Measurements from ENCODE around the gene MED27. TPM values are rescaled to one million over a fixed set of nuclear protein-coding genes. Genes with fewer than 3 reads are reported as not detected.
"Not testable (repeated sequence)": the region's sequence is repeated elsewhere in the genome, so short reads cannot be mapped to it uniquely, and the experiment has no call there.

MED27 gene
- total RNA-seq, 2 experiments from 2014 or later: 22.6 to 23.4 TPM

DNA sequence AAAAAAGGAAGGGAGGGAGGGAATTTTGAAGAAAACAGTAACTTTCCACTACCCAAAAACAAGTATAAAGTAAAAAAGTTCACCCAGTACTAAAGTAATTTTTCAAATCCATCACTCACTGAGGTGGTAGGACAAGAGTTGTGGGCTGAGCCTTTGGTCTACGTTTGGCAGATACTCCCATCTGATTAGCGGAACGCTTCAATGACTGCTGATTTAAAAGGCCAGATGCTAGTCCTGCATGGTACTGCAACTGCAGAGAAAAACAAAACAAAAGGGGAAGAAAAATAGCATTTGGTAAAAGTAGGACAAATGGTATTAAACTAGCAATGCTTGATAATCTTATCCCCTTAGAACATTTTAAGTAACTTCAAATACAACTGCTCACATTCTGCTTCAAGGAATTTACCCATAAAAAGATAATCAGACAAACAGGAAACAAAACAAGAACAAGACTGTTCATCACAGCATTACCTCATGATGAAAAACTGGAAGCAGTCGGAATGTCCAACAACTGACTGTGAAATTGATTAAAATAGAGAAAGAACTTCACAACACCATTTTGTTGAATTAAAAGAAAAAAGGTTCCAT lies 65.4 kb downstream of the MED27 start:
- Mint-ChIP-seq H3K27me3 (no peaks in the 10 kb centered on the region), H3K4me3 (no peak overlapping the region), H3K27ac (no peak overlapping the region), H3K4me1 (no peaks in the 10 kb centered on the region), H3K36me3 (ENCODE audit: low read depth) (peaks cover 17% of the 10 kb centered on the region), H3K9me3 (no peaks in the 10 kb centered on the region)
- CTCF ChIA-PET: no interaction called here
- no peak for DNase-seq
- POLR2A ChIA-PET: no interaction called here

DNA sequence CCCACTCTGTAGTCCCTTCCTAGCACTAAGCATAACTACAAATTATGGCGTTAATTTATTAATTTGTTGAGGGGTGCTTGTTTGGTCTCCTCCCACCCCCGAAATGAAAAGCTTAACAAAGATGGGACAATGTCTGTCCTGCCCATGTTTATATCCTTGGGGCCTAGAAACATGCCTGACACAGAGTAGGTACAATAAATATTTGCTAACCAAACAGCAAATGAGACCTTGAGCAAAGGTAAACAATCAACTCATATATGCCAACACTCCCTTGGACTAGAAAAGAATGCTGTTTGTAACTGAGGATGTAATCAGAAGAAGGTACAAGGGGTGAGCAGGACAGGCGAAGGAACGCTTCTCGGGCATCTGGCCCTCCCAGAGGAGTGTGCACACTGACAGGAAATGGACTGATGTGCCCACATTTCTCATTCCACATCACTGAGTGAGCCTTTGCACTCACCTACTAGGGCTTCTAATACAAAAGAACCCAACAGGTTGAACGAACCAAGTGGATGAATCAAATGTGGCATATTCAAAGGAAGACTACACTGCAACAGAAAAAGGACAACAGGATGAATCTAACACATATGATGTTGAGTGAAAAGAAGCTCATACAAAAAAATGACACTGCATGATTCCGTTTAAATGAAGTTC lies 66.8 kb downstream of the MED27 start:
- H3K27me3 Mint-ChIP-seq: no peaks in the 10 kb centered on the region
- H3K27ac Mint-ChIP-seq: no peak overlapping the region
- H3K4me3 Mint-ChIP-seq: no peak overlapping the region
- CTCF ChIA-PET: no interaction called here
- POLR2A ChIA-PET: no interaction called here
- no peaks in the 10 kb centered on the region for H3K9me3 Mint-ChIP-seq
- H3K36me3 Mint-ChIP-seq (ENCODE audit: low read depth): peaks cover 22% of the 10 kb centered on the region
- no peak for DNase-seq
- peaks cover 9% of the 10 kb centered on the region for H3K4me1 Mint-ChIP-seq

DNA sequence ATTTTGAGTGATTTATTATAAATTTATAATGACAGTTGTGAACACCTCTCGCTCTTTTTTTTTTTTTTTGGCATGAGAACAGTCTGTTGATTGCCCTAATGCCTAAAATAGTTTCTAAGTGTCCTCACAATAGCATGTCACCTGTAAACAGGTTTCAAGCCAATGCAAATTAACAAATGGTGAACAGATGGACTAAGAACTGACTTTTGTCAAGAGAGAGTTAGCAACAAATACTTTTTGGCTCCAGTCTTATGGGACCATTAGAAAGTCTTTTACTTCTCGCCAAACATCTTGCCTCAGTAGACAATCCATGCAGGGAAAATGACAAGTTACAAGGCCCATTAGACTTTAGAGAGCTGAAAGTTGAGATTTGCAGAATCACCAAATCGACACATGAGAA lies 67.8 kb downstream of the MED27 start:
- Mint-ChIP-seq H3K36me3 (ENCODE audit: low read depth) (peaks cover 27% of the 10 kb centered on the region), H3K9me3 (no peaks in the 10 kb centered on the region), H3K27me3 (no peaks in the 10 kb centered on the region), H3K4me3 (no peak overlapping the region), H3K4me1 (peaks cover 18% of the 10 kb centered on the region), H3K27ac (no peak overlapping the region)
- DNase-seq: no peak
- ChIA-PET POLR2A (no interaction called here), CTCF (no interaction called here)

DNA sequence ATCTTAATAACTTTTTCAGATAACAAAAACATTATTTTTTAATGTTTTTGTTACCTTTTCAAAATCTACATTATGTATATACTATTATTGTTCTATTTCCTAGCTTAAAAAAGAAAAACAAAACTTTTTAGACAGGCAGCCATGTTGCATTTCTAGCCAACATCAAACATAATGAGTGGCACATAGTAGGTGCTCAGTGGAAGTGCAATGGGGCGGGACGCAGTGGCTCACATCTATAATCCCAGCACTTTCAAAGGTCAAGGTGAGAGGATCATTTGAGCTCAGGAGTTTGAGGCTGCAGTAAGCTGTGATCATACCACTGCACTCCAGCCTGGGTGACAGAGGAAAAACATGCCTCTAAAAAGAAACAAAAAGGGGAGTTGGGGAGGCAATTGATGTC lies 68.4 kb downstream of the MED27 start:
- no peaks in the 10 kb centered on the region for H3K9me3 Mint-ChIP-seq
- H3K36me3 Mint-ChIP-seq (ENCODE audit: low read depth): peaks cover 27% of the 10 kb centered on the region
- no peaks in the 10 kb centered on the region for H3K27me3 Mint-ChIP-seq
- DNase-seq: no peak
- H3K4me1 Mint-ChIP-seq: peaks cover 24% of the 10 kb centered on the region
- ChIA-PET POLR2A (no interaction called here), CTCF (no interaction called here)
- H3K27ac Mint-ChIP-seq: no peak overlapping the region
- H3K4me3 Mint-ChIP-seq: no peak overlapping the region

DNA sequence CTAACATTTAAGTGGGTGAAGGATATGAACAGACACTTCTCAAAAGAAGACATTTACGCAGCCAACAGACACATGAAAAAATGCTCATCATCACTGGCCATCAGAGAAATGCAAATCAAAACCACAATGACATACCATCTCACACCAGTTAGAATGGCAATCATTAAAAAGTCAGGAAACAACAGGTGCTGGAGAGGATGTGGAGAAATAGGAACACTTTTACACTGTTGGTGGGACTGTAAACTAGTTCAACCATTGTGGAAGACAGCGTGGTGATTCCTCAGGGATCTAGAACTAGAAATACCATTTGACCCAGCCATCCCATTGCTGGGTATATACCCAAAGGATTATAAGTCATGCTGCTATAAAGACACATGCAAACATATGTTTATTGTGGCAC lies 69.5 kb downstream of the MED27 start:
- H3K27me3 Mint-ChIP-seq, H3K4me3 Mint-ChIP-seq, DNase-seq, H3K9me3 Mint-ChIP-seq, H3K27ac Mint-ChIP-seq, CTCF ChIA-PET, POLR2A ChIA-PET: not testable (repeated sequence)
- Mint-ChIP-seq H3K4me1 (peaks cover 29% of the 10 kb centered on the region), H3K36me3 (ENCODE audit: low read depth) (peaks cover 27% of the 10 kb centered on the region)

DNA sequence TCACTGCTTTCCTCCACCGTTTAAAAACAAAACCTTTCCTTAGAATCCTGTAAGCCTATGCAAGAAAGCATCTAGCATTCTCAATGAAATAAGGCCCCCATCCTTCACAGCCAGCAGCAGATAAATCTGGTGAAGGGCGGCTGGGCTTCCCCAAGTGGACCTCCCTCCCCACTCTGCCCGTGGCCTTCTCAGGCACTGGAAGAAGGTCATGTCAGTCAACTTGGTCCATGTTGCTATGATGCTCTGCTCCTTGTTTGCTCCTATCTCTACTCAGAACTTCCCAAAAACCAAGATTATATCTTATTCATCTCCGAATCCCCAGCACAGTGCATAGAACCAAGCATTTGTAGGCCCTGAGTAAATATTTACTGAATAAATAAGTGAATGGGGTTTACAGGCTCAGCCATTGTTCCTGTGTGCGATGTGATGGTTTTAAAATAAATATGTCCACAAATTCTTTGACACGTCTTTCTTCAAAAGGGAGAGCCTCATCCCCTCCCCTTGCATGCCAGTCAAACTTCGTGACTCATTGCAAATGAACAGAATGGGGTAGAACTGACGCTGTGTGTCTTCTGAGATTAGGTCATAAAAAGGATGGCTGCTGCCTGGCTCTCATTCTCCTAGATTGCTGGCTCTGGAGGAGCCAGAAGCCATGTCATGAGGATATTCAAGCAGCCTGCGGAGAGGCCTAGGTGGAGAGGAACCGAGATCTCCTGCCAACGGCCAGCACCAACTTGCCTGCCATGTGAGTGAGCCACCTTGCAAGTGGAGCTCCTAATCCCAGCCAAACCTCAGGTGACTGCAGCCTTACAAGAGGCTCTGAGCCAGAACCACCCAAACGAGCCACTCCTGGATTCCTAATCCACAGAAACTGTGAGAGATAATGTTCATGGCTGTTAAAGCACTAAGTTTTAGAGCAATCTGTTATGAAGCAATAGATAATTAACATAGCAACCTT lies 70.5 kb downstream of the MED27 start:
- Mint-ChIP-seq H3K36me3 (ENCODE audit: low read depth) (peaks cover 27% of the 10 kb centered on the region), H3K27me3 (peaks cover 7% of the 10 kb centered on the region), H3K9me3 (no peaks in the 10 kb centered on the region), H3K4me3 (no peak overlapping the region), H3K4me1 (peaks cover 38% of the 10 kb centered on the region), H3K27ac (no peak overlapping the region)
- ChIA-PET CTCF (interaction anchor here (1.6 kb wide), 1 partner anchor 246 kb away, joined by 5 read pairs; no protein-coding TSS in a partner anchor), POLR2A (no interaction called here)
- DNase-seq: no peak

DNA sequence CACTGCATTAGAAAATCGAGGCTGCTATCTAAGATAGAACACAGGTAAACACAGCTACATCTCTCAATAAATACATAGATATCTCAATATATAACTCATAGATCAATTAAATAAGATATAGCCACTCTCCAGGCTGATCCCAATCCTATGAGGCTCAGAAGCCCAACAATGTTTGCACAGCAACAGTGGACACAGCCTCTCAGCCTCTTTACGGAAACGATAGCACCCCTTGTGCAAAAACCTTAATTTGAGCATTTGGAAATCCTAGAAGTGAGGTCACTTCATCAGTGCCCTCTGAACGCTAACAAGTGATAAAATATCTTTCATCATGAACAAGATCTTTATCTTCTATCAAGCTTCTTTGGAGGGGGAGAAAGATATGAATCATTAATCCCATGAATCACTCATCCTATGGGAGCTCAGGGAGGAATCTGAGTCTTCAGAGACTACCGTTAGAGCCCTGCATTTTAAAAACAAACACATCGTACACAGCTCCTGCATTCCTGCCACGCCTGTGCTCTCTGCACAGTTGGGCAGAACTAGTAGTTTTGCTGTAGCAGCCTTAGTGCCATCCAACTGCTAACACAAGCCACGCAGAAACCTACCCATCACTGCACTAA lies 71.4 kb downstream of the MED27 start:
- ChIA-PET POLR2A (interaction anchor here (2.0 kb wide), 1 partner anchor 8 kb away, joined by 6 read pairs; no protein-coding TSS in a partner anchor), CTCF (interaction anchor here (1.3 to 1.6 kb wide), 2 partner anchors 228 to 246 kb away, joined by 4 to 5 read pairs; no protein-coding TSS in a partner anchor)
- Mint-ChIP-seq H3K27me3 (peaks cover 7% of the 10 kb centered on the region), H3K4me1 (peaks cover 45% of the 10 kb centered on the region), H3K36me3 (ENCODE audit: low read depth) (peaks cover 24% of the 10 kb centered on the region), H3K4me3 (no peak overlapping the region), H3K9me3 (no peaks in the 10 kb centered on the region), H3K27ac (no peak overlapping the region)
- DNase-seq: no peak

DNA sequence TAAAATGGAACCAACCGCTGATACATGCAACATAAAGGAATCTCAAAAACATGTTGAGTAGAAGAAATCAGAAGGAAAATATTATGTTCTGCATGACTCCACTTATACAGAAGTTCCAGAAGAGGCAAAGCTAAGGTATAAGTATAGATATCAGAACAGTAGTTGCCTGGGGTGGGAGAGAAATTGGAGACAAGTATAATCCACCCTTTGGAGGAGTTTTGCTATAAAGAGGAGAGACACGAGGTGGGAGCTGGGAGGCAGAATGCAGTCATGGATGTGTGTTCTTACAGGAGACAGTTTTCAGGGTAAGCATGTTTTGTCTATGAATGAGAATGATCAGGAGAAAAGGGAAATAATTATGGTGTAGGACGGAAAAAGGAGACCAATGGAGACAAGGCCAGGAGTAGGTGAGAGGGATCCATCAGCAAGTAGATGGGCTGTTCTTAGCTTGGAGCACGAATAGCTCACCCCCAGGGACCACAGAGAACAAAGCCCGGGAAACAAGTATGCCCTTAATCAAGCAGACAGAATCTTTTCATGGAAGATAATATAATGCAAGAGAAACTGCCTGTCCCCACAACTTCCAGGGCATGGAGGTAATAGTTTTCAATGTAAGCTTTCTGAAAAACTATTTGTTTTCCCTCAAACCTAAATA lies 72.2 kb downstream of the MED27 start:
- Mint-ChIP-seq H3K36me3 (ENCODE audit: low read depth) (peaks cover 18% of the 10 kb centered on the region), H3K27ac (peak overlapping the region; percentile 65), H3K27me3 (peaks cover 7% of the 10 kb centered on the region), H3K4me1 (peaks cover 51% of the 10 kb centered on the region), H3K4me3 (peak overlapping the region; percentile 8), H3K9me3 (no peaks in the 10 kb centered on the region)
- CTCF ChIA-PET: interaction anchor here (0.6 to 1.6 kb wide), 3 partner anchors 70 to 245 kb away, joined by 3 to 5 read pairs (median 4); no protein-coding TSS in a partner anchor
- POLR2A ChIA-PET: interaction anchor here (0.8 to 2.0 kb wide), 5 partner anchors 9 to 397 kb away, joined by 3 to 6 read pairs (median 3); partner anchors contain the start of gene NTNG2
- DNase-seq: no peak

DNA sequence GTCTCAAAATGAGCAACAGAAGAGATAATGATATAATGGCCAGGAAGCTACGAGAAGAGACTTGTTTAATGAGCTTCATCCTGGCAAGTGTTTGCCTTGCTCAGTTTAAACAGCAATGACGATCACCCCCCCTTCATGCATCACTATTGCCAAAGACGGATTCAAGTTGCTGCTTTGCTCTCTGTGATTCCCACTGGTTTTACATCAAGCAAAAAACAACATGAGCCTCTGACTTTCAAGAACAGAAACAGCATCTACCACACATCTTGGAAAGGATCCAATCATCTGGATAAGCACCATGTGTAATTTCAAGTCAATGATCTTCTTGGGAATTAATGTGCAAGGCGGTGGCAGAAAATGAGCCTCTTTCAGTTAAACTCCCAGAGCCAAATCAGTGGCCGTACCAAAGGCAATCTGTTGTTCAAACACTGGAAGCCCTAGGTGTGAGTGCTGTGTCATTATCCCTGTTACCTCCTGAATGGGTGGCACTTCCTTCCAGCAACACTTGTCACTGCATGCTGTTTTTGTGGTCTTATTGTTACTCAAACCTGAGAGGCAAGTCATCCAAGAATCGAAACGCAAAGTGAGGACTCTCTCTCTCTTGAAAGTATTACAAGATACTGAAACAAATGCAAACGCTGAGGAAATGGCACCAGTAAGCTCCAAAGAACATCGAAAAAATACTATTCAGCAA lies 72.8 kb downstream of the MED27 start:
- ChIA-PET CTCF (interaction anchor here (0.6 to 1.3 kb wide), 2 partner anchors 71 to 229 kb away, joined by 3 to 4 read pairs; no protein-coding TSS in a partner anchor), POLR2A (interaction anchor here (0.8 to 2.0 kb wide), 5 partner anchors 10 to 397 kb away, joined by 3 to 6 read pairs (median 3); partner anchors contain the start of gene NTNG2)
- peak; percentile 56 for DNase-seq
- peaks cover 20% of the 10 kb centered on the region for H3K36me3 Mint-ChIP-seq (ENCODE audit: low read depth)
- peaks cover 7% of the 10 kb centered on the region for H3K27me3 Mint-ChIP-seq
- peak overlapping the region; percentile 65 for H3K27ac Mint-ChIP-seq
- H3K4me3 Mint-ChIP-seq: peak overlapping the region; percentile 8
- no peaks in the 10 kb centered on the region for H3K9me3 Mint-ChIP-seq
- H3K4me1 Mint-ChIP-seq: peaks cover 58% of the 10 kb centered on the region

DNA sequence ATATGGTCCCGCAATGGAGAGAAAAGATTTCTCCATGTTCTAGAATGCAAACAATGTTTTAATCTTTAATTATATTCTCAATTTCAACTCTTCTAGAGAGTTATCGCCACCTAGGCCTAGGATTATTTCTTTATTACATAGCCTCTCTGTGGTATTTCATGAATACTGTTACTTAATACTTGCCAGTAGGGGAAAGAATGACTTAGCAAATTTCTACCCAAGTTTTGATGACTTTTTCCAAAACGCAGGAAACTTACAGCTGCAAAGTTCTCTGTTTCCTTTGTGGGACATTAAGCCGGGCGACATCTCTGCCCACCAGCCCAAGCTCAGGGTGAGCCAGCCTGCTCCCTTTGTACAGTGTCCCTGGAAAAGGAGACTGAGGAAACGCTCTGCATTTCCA lies 73.8 kb downstream of the MED27 start:
- Mint-ChIP-seq H3K9me3 (no peaks in the 10 kb centered on the region), H3K4me3 (no peak overlapping the region), H3K27ac (no peak overlapping the region), H3K36me3 (ENCODE audit: low read depth) (peaks cover 27% of the 10 kb centered on the region), H3K27me3 (peaks cover 7% of the 10 kb centered on the region), H3K4me1 (peaks cover 61% of the 10 kb centered on the region)
- ChIA-PET CTCF (no interaction called here), POLR2A (interaction anchor here (2.0 kb wide), 1 partner anchor 10 kb away, joined by 6 read pairs; no protein-coding TSS in a partner anchor)
- no peak for DNase-seq

DNA sequence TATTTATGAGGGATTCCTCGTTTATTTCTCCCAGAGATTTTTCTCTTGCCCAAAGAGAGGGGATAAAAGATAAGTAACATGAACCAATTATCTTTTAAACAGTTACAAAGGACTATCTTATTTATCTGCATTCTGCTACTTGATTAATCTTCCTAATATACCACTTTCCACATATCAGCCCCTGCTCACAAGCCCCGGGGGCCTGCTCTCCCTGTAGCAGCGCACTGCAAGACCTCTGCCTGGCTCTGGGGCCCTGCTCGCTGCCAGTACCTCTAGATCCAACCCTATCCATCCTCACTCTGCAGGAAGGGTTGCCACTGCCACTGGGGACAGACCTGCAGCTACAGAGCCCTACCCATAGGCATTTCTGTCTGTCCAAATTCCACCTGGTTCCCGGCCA lies 75.3 kb downstream of the MED27 start:
- POLR2A ChIA-PET: no interaction called here
- Mint-ChIP-seq H3K27ac (no peak overlapping the region), H3K4me1 (peaks cover 75% of the 10 kb centered on the region)

DNA sequence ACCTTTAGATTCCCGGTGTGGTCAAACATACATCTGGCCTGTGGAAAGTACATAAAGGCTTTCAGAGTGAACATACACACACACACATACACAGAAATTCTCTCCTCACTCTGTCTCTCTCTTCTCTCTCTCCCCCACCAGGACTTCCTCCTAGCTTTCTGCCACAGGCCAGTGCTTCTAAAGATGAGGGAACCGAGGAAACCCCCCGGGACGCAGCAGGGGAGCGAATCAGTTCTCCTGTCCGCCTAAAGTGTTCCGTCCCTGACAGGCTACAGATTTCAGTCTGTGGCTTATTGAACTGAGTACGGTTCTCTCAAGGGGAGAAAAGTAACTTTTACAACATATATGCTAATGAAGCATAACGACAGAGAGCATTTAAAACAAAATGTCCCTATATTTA lies 75.8 kb downstream of the MED27 start:
- H3K4me3 Mint-ChIP-seq: no peak overlapping the region
- no peak overlapping the region for H3K27ac Mint-ChIP-seq
- no peak for DNase-seq
- peaks cover 2% of the 10 kb centered on the region for H3K9me3 Mint-ChIP-seq
- peaks cover 78% of the 10 kb centered on the region for H3K4me1 Mint-ChIP-seq
- peaks cover 7% of the 10 kb centered on the region for H3K27me3 Mint-ChIP-seq
- CTCF ChIA-PET: no interaction called here
- peaks cover 24% of the 10 kb centered on the region for H3K36me3 Mint-ChIP-seq (ENCODE audit: low read depth)
- POLR2A ChIA-PET: no interaction called here

More for the DNA sequence above, 75.3 kb downstream of the MED27 start:
- peaks cover 26% of the 10 kb centered on the region for H3K36me3 Mint-ChIP-seq (ENCODE audit: low read depth)
- no peak for DNase-seq
- H3K9me3 Mint-ChIP-seq: peaks cover 2% of the 10 kb centered on the region
- CTCF ChIA-PET: no interaction called here
- H3K27me3 Mint-ChIP-seq: peaks cover 7% of the 10 kb centered on the region
- no peak overlapping the region for H3K4me3 Mint-ChIP-seq
